GM21723 (cell line): ENCODE measurements around the gene APOC1.
"Not testable (repeated sequence)": the region's sequence is repeated elsewhere in the genome, so short reads cannot be mapped to it uniquely, and the experiment has no call there.

ENCODE experiments used
- ATAC-seq: cut with Tn5 transposase; IDR thresholded peaks from one replicate; pipeline ENCODE4 v1.9.1; 2021; ENCODE audit warnings: mild to moderate bottlenecking, moderate library complexity; ENCODE audit not compliant: unreplicated experiment

The APOC1 gene

GRCh38 chr19:44914433-44915206, at the start of gene APOC1:
Gene APOC1, plus strand, starts transcription at chr19:44914608. Its CDS starts 284 bp downstream, at chr19:44914892.
- ATAC-seq, result peak; percentile 92

DNA sequence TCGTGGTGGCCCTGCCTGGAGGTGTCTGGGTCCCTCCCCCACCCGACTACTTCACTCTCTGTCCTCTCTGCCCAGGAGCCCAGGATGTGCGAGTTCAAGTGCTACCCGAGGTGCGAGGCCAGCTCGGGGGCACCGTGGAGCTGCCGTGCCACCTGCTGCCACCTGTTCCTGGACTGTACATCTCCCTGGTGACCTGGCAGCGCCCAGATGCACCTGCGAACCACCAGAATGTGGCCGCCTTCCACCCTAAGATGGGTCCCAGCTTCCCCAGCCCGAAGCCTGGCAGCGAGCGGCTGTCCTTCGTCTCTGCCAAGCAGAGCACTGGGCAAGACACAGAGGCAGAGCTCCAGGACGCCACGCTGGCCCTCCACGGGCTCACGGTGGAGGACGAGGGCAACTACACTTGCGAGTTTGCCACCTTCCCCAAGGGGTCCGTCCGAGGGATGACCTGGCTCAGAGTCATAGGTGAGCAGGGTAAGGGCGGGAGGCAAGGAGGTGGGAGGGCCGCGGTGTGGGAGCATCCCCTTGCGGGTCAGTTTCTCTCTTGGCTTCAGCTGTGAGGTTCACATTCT, 49.1 kb upstream of the APOC1 start:
- no peak for ATAC-seq

- ATAC-seq, result no peak
Measured at GRCh38 chr19:44866664-44867063, 47.7 kb upstream of the APOC1 start.

DNA sequence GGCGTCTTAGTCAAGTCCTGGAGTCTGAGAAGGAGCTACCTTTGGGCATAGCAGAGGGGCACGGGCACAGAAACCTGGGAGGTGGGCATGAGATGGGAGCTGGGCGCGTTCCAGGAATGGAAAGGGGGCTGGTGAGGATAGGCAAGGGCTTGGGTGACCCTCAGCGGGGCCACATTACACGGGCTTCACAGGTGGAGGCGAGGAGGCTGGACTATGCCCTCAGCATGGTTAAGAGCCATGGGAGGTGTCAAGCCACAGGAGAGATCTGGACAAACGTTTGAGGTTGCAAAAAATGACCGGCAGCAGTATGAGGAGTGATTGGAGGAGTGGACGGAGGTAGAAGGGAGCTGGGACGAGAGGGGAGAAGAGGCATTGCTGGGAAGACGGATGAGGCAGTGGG, 46.8 kb upstream of the APOC1 start:
- no peak for ATAC-seq

- ATAC-seq, result no peak
Measured at GRCh38 chr19:44869733-44870470, 44.5 kb upstream of the APOC1 start.

DNA sequence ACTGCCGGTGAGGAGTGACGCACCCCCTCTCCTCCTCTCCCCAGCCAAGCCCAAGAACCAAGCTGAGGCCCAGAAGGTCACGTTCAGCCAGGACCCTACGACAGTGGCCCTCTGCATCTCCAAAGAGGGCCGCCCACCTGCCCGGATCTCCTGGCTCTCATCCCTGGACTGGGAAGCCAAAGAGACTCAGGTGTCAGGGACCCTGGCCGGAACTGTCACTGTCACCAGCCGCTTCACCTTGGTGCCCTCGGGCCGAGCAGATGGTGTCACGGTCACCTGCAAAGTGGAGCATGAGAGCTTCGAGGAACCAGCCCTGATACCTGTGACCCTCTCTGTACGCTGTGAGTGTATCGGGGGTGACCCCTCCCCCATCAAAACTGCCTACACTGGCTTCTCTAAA, 42.6 kb upstream of the APOC1 start:
- no peak for ATAC-seq

- no peak for ATAC-seq
Measured at GRCh38 chr19:44872661-44873060, 41.7 kb upstream of the APOC1 start.

- no peak for ATAC-seq
Measured at GRCh38 chr19:44874317-44874716, 40.1 kb upstream of the APOC1 start.

- ATAC-seq, result no peak
Measured at GRCh38 chr19:44875666-44876451, 38.5 kb upstream of the APOC1 start.

DNA sequence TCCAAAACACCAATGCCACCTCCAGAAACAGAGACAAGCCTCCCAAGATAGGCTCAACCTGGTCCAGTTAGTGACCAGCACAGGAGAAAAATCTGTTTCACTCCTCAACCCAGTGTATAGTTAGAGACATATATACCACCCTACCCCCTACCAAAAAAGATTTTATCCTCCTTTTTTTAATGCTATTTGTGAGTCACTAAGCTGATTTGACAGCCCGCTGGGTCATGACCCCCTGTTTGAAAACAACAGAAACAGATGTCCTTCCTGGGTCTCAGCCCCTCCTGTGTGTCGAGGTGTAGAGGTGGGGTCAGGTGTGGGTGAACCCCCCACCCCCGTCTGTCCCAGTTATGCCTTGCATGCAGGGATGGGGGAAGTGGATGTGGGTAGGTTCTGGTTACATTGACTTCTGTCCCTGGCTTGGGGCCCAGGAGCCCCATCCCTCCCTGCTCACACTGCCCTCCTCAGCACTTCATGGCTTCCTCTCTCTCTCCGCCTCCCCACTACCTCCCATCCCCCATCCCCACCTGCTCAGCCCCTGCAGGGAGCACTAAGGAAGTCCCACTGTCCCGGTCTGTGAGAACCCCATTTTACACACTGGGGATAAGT, 37.4 kb upstream of the APOC1 start:
- no peak for ATAC-seq

DNA sequence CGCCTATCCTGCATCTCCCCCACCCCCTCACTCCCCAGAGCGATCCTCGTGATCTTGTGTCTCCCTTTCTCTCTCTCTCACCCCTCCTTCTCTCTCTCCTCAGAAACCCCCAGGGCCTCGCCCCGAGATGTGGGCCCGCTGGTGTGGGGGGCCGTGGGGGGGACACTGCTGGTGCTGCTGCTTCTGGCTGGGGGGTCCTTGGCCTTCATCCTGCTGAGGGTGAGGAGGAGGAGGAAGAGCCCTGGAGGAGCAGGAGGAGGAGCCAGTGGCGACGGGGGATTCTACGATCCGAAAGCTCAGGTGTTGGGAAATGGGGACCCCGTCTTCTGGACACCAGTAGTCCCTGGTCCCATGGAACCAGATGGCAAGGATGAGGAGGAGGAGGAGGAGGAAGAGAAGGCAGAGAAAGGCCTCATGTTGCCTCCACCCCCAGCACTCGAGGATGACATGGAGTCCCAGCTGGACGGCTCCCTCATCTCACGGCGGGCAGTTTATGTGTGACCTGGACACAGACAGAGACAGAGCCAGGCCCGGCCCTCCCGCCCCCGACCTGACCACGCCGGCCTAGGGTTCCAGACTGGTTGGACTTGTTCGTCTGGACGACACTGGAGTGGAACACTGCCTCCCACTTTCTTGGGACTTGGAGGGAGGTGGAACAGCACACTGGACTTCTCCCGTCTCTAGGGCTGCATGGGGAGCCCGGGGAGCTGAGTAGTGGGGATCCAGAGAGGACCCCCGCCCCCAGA, 36.1 kb upstream of the APOC1 start:
- ATAC-seq, result no peak

- no peak for ATAC-seq
Measured at GRCh38 chr19:44879309-44880065, 34.9 kb upstream of the APOC1 start.

DNA sequence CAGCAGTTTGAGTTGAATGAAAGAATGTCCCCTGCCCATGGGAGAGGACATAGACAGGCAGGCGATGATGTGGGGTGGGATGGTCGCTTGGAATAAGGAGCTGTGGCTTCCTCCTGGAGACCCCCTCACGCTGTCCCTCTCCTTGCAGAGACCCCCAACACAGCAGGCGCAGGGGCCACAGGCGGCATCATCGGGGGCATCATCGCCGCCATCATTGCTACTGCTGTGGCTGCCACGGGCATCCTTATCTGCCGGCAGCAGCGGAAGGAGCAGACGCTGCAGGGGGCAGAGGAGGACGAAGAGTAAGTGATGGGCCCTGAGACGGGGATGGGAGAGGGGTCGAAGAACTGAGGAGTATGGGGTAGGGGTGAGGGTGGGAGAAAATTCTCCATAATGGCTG, 32.3 kb upstream of the APOC1 start:
- ATAC-seq, result no peak

DNA sequence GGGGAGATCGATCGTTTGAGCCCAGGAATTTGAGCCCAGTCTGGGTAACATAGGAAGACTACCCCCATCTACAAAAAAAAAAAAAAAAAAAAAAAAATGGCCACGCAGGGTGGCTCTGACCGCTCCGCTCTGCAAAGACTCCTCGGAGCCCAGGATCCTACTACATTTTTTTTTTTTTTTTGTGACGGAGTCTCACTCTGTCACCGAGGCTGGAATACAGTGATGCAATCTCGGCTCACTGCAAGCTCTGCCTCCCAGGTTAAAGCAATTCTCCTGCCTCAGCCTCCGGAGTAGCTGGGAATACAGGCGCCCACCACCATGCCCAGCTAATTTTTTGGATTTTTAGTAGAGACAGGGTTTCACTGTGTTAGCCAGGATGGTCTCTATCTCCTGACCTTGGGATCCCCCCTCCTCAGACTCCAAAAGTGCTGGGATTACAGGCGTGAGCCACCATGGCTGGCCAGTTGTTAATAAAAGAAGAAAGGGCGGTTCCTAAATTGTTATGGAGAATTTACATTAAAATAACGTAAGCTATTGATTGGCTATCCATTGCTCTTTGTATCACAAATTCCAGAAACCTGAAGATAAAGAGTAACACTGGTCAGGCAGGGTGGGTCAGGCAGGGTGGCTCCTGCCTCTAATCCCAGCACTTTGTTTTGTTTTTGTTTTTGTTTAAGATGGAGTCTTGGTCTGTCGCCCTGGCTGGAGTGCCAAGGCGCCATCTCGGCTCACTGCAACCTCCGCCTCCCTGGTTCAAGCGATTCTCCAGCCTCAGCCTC, 31.6 kb upstream of the APOC1 start:
- ATAC-seq, result not testable (repeated sequence)

GRCh38 chr19:44883922-44884321, 30.5 kb upstream of the APOC1 start:
- ATAC-seq, result no peak

GRCh38 chr19:44884566-44884965, 29.8 kb upstream of the APOC1 start:
- no peak for ATAC-seq

DNA sequence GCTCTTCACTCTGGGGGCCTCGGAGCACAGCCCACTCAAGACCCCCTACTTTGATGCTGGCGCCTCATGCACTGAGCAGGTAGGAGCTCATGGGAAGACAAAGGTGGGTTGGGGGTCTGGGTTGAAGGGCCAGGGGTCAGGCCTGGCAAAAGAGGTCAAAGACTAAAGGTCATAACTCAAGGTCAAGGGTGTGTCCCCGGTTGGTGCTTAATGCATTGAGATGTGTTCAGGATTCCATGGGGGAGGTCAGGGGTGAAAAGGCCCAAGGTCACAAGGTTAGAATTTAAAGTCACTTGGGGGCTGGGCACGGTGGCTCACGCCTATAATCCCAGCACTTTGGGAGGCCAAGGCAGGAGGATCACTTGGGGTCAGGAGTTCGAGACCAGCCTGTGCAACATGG, 28.3 kb upstream of the APOC1 start:
- ATAC-seq, result no peak

- ATAC-seq, result no peak
Measured at GRCh38 chr19:44887648-44888047, 26.8 kb upstream of the APOC1 start.

DNA sequence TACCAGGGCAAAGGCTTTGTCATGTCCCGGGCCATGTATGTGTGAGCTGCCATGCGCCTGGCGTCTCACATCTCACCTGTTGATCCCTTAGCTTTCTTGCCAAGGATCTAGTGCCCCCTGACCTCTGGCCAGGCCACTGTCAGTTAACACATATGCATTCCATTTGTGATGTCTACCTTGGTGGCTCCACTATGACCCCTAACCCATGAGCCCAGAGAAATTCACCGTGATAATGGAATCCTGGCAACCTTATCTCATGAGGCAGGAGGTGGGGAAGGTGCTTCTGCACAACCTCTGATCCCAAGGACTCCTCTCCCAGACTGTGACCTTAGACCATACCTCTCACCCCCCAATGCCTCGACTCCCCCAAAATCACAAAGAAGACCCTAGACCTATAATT, 26.1 kb upstream of the APOC1 start:
- not testable (repeated sequence) for ATAC-seq
